Heart right ventricle (tissue), 16 donors: Measurements from ENCODE around the gene STPG3. TPM values are rescaled to one million over a fixed set of nuclear protein-coding genes. Genes with fewer than 3 reads are reported as not detected.
A peak's percentile ranks its signal among the peaks of the same experiment; 100 is the strongest.

ENCODE experiments used
- ATAC-seq, 8 donors: fragments of 200-7000 bp; cut with Tn5 transposase; one replicate each; pipeline ENCODE4 v1.9.1; 2020; ENCODE audit warnings: mild to moderate bottlenecking in 8 of 8, moderate library complexity in 8 of 8, moderate number of reproducible peaks in 1 of 8
- DNase-seq, 2 donors: peaks; one replicate each; pipeline ENCODE4 v3.0.0-alpha.2; 2020
- H3K27ac ChIP-seq, 10 donors: fragments of 200-600 bp; sonication (generic) in 2 of 10; one replicate each; pipeline versions ENCODE4 v1.5.0 to v1.8.0; 2020 to 2022; ENCODE audit warnings: mild to moderate bottlenecking in 3 of 10
- H3K27me3 ChIP-seq, 7 donors: fragments of 200-600 bp; one replicate each; pipeline ENCODE4 v1.8.0; 2021 to 2022; ENCODE audit warnings: mild to moderate bottlenecking in 2 of 7
- H3K36me3 ChIP-seq, 9 donors: fragments of 200-600 bp; sonication (generic) in 1 of 9; one replicate each; pipeline versions ENCODE4 v1.5.0 to v1.8.0; 2020 to 2022; ENCODE audit warnings: mild to moderate bottlenecking in 2 of 9
- H3K4me1 ChIP-seq, 9 donors: fragments of 200-600 bp; sonication (generic) in 1 of 9; one replicate each; pipeline versions ENCODE4 v1.5.0 to v1.8.0; 2020 to 2022; ENCODE audit warnings: mild to moderate bottlenecking in 4 of 9
- H3K4me3 ChIP-seq, 10 donors: fragments of 200-600 bp; sonication (generic) in 2 of 10; one replicate each; pipeline versions ENCODE4 v1.5.0 to v1.8.0; 2020 to 2022; ENCODE audit warnings: mild to moderate bottlenecking in 7 of 10, moderate library complexity in 2 of 10
- H3K9me3 ChIP-seq, 11 donors: fragments of 200-600 bp in 10 of 11; sonication (generic) in 2 of 11; one replicate each; pipeline versions ENCODE4 v1.5.0 to v1.8.0; 2013 to 2022; ENCODE audit warnings: mild to moderate bottlenecking in 2 of 11, control low read depth in 1 of 11, moderate library complexity in 1 of 11
- CTCF ChIP-seq, 9 donors: fragments of 200-600 bp; sonication (generic) in 2 of 9; IDR thresholded peaks; one replicate each; pipeline versions ENCODE4 v1.5.0 to v1.8.0; 2021 to 2022; ENCODE audit warnings: antibody characterized with exemption in 9 of 9, mild to moderate bottlenecking in 5 of 9, moderate library complexity in 1 of 9
- whole genome bisulfite sequencing, 2 donors: extraction: QIAGEN DNeasy Blood & Tissue Kit; methylation state at CpG; one replicate each; pipeline ENCODE4 v1.1.7; 2013; ENCODE audit warnings: inconsistent platforms in 1 of 2; 5-methylcytosine and 5-hydroxymethylcytosine counted together
- intact Hi-C, 10 donors: fragments of 100-400 bp; cut with DNase I; formaldehyde crosslinking; loops; one replicate each; pipeline versions ENCODE4 v1.11.1 to v1.14.2; 2022
- polyA plus RNA-seq, 2 donors: library from polyadenylated mRNA; stranded (reverse); fragments of 200-250 nt; gene quantifications; one replicate each; pipeline ENCODE4 v1.2.3, GENCODE V29; 2013
- total RNA-seq, 10 donors: library from RNA; stranded (reverse); fragmentation: NEBNext Ultra II Directional in 3 of 10; extraction: Animal tissue kit (Norgen Biotek cat#: 25700) in 3 of 10; gene quantifications; one replicate each; pipeline versions ENCODE4 v1.2.1 to v1.2.4, GENCODE V29; 2021 to 2023
- donor health status: Arrhythmogenic right ventricular cardiomyopathy.
- donor health status: ischemic (EF 13 %, LVEDD 7.1; RV severe dilation, severe dysfunction).
- donor health status: healthy with polysubstance abuse.
- donor health status: DM: no; HTN: yes; CAD: no.
- donor health status: DM: no; HTN: no; CAD: no.
- donor health status: ischemic (EF 25% LVEDD 6.9; RV normal size, moderate dysfunction).
- donor health status: ischemic (EF 25% LVEDD 5.7; RV mildly dilated, moderate dysfunction).
- donor health status: healthy.
- donor health status: DM: yes; HTN: yes; CAD: no.
- donor health status: Ischemic cardiomyopathy.
- donor health status: ischemic (EF 35%, LVEDD 5.7; RV mildly dilated, moderate dysfunction).
- donor health status: nonischemic (EF 11% LVEDD 7.7; RV severe dilation, severe dysfunction).
- donor health status: DM: yes; HTN: yes; CAD: no.
- donor health status: PGD.
- donor health status: ischemic (EF 29% LVEDD 5.4; RV normal size, mild dysfunction).
- donor health status: nonischemic (EF 23%, LVEDD 6.1; RV moderate dilation, normal function).

Gene STPG3
- total and polyA plus RNA-seq, 12 donors = 0.24 to 0.44 (median 0.32) TPM; not detected in 8

- ATAC-seq (peak; percentile 1 to 12 (median 3)), DNase-seq (peak in 1 of 2 donors; percentile 45)
- H3K4me3 ChIP-seq = peak within 1 kb of the TSS; percentile 44 to 94 (median 71)
- TF ChIP-seq CTCF (IDR thresholded peaks at IDR 0.05) = peak in 1 of 9 donors; percentile 5
- no peaks in the 10 kb centered on the region for H3K9me3 ChIP-seq
- intact Hi-C loops = loop anchor here in 7 of 10 donors (1.0 to 5.0 kb wide), 5 partner anchors 18 to 35 kb away; partner anchors contain the start of genes ANAPC2 (in 6 of the 7), SSNA1 (in 6 of the 7), TPRN (in 1 of the 7) and TUBB4B (in 1 of the 7)
- peak within 1 kb of the TSS; percentile 70 to 96 (median 92) for H3K27ac ChIP-seq
- 5% methylated on average over 57 to 81 of the region's 88 CpGs for WGBS, 2 donors
- H3K27me3 ChIP-seq = peaks cover 0 to 5% (median 0%) of the 10 kb centered on the region in 7 donors
- no peaks in the 10 kb centered on the region for H3K36me3 ChIP-seq
- peaks cover 17 to 52% (median 37%) of the 10 kb centered on the region in 9 donors for H3K4me1 ChIP-seq
Observed at GRCh38 chr9:137222190-137223077, 28.7 kb upstream of the STPG3 start, which contains the start of gene RNF208. Gene RNF208, minus strand, starts transcription at chr9:137222240. Its CDS starts 1,028 bp downstream, at chr9:137221212.

GRCh38 chr9:137223078-137223970, 27.8 kb upstream of the STPG3 start:
- WGBS, 2 donors = 1% methylated on average over 63 of the region's 63 CpGs
- Histone ChIP-seq H3K9me3 (no peaks in the 10 kb centered on the region), H3K4me1 (peaks cover 14 to 46% (median 32%) of the 10 kb centered on the region in 9 donors), H3K36me3 (no peaks in the 10 kb centered on the region), H3K27me3 (peaks cover 0 to 8% (median 4%) of the 10 kb centered on the region in 7 donors), H3K27ac (peak overlapping the region; percentile 70 to 96 (median 92)), H3K4me3 (peak overlapping the region; percentile 64 to 94 (median 76))
- peak; percentile 90 to 97 (median 95) for ATAC-seq
- peak; percentile 96 to 98 for DNase-seq
- intact Hi-C loops = loop anchor here in 7 of 10 donors (1.0 to 5.0 kb wide), 5 partner anchors 17 to 36 kb away; partner anchors contain the start of genes ANAPC2 (in 6 of the 7), SSNA1 (in 6 of the 7), TPRN (in 1 of the 7) and TUBB4B (in 1 of the 7)
- TF ChIP-seq CTCF (IDR thresholded peaks at IDR 0.05) = no peak

- Histone ChIP-seq H3K27me3 (peaks cover 4 to 26% (median 21%) of the 10 kb centered on the region in 7 donors), H3K4me3 (peak within 1 kb of the TSS; percentile 64 to 94 (median 76)), H3K36me3 (no peaks in the 10 kb centered on the region), H3K4me1 (peaks cover 7 to 34% (median 24%) of the 10 kb centered on the region in 9 donors), H3K9me3 (no peaks in the 10 kb centered on the region), H3K27ac (peak within 1 kb of the TSS in 9 of 10 donors; percentile 89 to 96 (median 92))
- 52 to 57% methylated on average over 22 to 23 of the region's 23 CpGs for WGBS, 2 donors
- TF ChIP-seq CTCF (IDR thresholded peaks at IDR 0.05) = no peak
- DNase-seq = no peak
- no peak for ATAC-seq
- intact Hi-C loops = loop anchor here in 7 of 10 donors (2.0 to 5.0 kb wide), 5 partner anchors 33 to 108 kb away; partner anchors contain the start of genes ANAPC2 (in 4 of the 7) and SSNA1 (in 4 of the 7)
Observed at GRCh38 chr9:137224830-137225694, 26.0 kb upstream of the STPG3 start, which contains the start of gene CYSRT1. Gene CYSRT1, plus strand, starts transcription at chr9:137225174. Its CDS starts 448 bp downstream, at chr9:137225622.
